Pancreas (tissue), 10 donors: ENCODE results near the gene NR2F1-AS1. TPM values are rescaled to one million over a fixed set of nuclear protein-coding genes. Genes with fewer than 3 reads are reported as not detected.

Source experiments
- ATAC-seq, 4 donors: fragments of 200-7000 bp; cut with Tn5 transposase; one replicate each; pipeline versions ENCODE4 v1.8.0 to v1.9.1; 2020; ENCODE audit warnings: mild to moderate bottlenecking in 4 of 4, moderate library complexity in 4 of 4
- DNase-seq, 6 donors: peaks; one replicate each; pipeline ENCODE4 v3.0.0-alpha.2; 2020
- FAIRE-seq: peaks from 2 replicates; lab custom pipeline; 2012; peaks lifted over from hg19 to GRCh38; lab: Jason Lieb, UNC
- H3K27ac ChIP-seq, 4 donors: fragments of 200-600 bp; sonication (generic); 1 replicate in 3 of 4; 2 replicates in 1 of 4; pipeline versions ENCODE4 v1.5.0 to v1.8.0; 2020
- H3K27me3 ChIP-seq, 4 donors: fragments of 200-600 bp; one replicate each; pipeline ENCODE4 v1.8.0; 2021
- H3K36me3 ChIP-seq, 3 donors: fragments of 200-600 bp; sonication (generic) in 1 of 3; one replicate each; pipeline versions ENCODE4 v1.5.0 to v1.8.0; 2020 to 2021
- H3K4me1 ChIP-seq, 3 donors: fragments of 200-600 bp; one replicate each; pipeline ENCODE4 v1.8.0; 2021
- H3K4me3 ChIP-seq, 4 donors: fragments of 200-600 bp; sonication (generic) in 2 of 4; one replicate each; pipeline versions ENCODE4 v1.5.0 to v1.8.0; 2020 to 2021
- H3K9me3 ChIP-seq, 4 donors: fragments of 200-600 bp; one replicate each; pipeline ENCODE4 v1.8.0; 2021
- CTCF ChIP-seq, 4 donors: fragments of 200-600 bp; sonication (generic) in 3 of 4; IDR thresholded peaks; one replicate each; pipeline versions ENCODE4 v1.5.0 to v1.8.0; 2021; ENCODE audit warnings: antibody characterized with exemption in 4 of 4
- WGBS, 2 donors: extraction: QIAGEN DNeasy Blood & Tissue Kit; methylation state at CpG; one replicate each; pipeline ENCODE4 v1.1.7; 2013; 5-methylcytosine and 5-hydroxymethylcytosine counted together
- intact Hi-C, 3 donors: fragments of 100-400 bp; cut with DNase I; formaldehyde crosslinking; loops; one replicate each; pipeline versions ENCODE4 v1.11.1 to v1.14.2; 2022
- polyA plus RNA-seq, 2 donors: library from polyadenylated mRNA; stranded (reverse); fragments of 200-250 nt; gene quantifications; one replicate each; pipeline ENCODE4 v1.2.3, GENCODE V29; 2013
- total RNA-seq, 6 donors: library from RNA; stranded (reverse); fragmentation: NEBNext Ultra II Directional in 4 of 6; extraction: Animal tissue kit (Norgen Biotek cat#: 25700) in 4 of 6; gene quantifications; one replicate each; pipeline versions ENCODE4 v1.2.1 to v1.2.4, GENCODE V29; 2021 to 2023
- donor health status: healthy with polysubstance abuse.
- donor health status: DM: no; HTN: no; CAD: no; lungs with moderate emphysema.
- donor health status: DM: no; HTN: no; CAD: no.
- donor health status: control.
- donor health status: control.
- donor health status: Bipolar disorder and iron deficiency.
- donor health status: DM: yes; HTN: yes; CAD: no.
- donor health status: DM: no; HTN: no; CAD: no.
- donor health status: DM: no; HTN: no; CAD: no.
- donor health status: DM: yes; HTN: yes; CAD: no.

Gene NR2F1-AS1
- total and polyA plus RNA-seq, 8 donors, result 0.65 to 4.4 (median 2.1) TPM

- no peaks in the 10 kb centered on the region for H3K27me3 ChIP-seq
- no peak for TF ChIP-seq CTCF (IDR thresholded peaks at IDR 0.05)
- WGBS, 2 donors, result 41 to 51% methylated on average over 3 of the region's 3 CpGs
- H3K36me3 ChIP-seq, result no peaks in the 10 kb centered on the region
- DNase-seq (no peak), ATAC-seq (peak in 1 of 4 donors; percentile 44), FAIRE-seq (no peak)
- no peaks in the 10 kb centered on the region for H3K4me1 ChIP-seq
- no peaks in the 10 kb centered on the region for H3K9me3 ChIP-seq
- H3K27ac ChIP-seq, result peak overlapping the region in 1 of 4 donors; percentile 52
- intact Hi-C loops, result no loop called here
- H3K4me3 ChIP-seq, result no peak overlapping the region
Measured at GRCh38 chr5:93423300-93423699, 157.7 kb downstream of the NR2F1-AS1 start.

- no peak for ATAC-seq
- TF ChIP-seq CTCF (IDR thresholded peaks at IDR 0.05), result no peak
- H3K27me3 ChIP-seq, result no peaks in the 10 kb centered on the region
- H3K4me3 ChIP-seq, result no peak overlapping the region
- no peak for FAIRE-seq
- peak overlapping the region in 1 of 4 donors; percentile 52 for H3K27ac ChIP-seq
- no peak for DNase-seq
- H3K36me3 ChIP-seq, result no peaks in the 10 kb centered on the region
- no peaks in the 10 kb centered on the region for H3K4me1 ChIP-seq
- intact Hi-C loops, result no loop called here
- WGBS, 2 donors, result 37 to 41% methylated on average over 5 of the region's 5 CpGs
- no peaks in the 10 kb centered on the region for H3K9me3 ChIP-seq
Measured at GRCh38 chr5:93422652-93423280, 158.3 kb downstream of the NR2F1-AS1 start.

- TF ChIP-seq CTCF (IDR thresholded peaks at IDR 0.05), result no peak
- H3K27ac ChIP-seq, result no peak overlapping the region
- intact Hi-C loops, result no loop called here
- FAIRE-seq (no peak), DNase-seq (no peak), ATAC-seq (no peak)
- H3K9me3 ChIP-seq, result no peaks in the 10 kb centered on the region
- no peaks in the 10 kb centered on the region for H3K27me3 ChIP-seq
- 53 to 56% methylated on average over 9 of the region's 9 CpGs for WGBS, 2 donors
- no peak overlapping the region for H3K4me3 ChIP-seq
- H3K36me3 ChIP-seq, result no peaks in the 10 kb centered on the region
- no peaks in the 10 kb centered on the region for H3K4me1 ChIP-seq
Measured at GRCh38 chr5:93421987-93422401, 159.0 kb downstream of the NR2F1-AS1 start.

GRCh38 chr5:93421468-93421867 is 159.6 kb downstream of the NR2F1-AS1 start:
- Histone ChIP-seq H3K4me1 (no peaks in the 10 kb centered on the region), H3K27me3 (no peaks in the 10 kb centered on the region), H3K9me3 (no peaks in the 10 kb centered on the region), H3K4me3 (no peak overlapping the region), H3K36me3 (no peaks in the 10 kb centered on the region), H3K27ac (no peak overlapping the region)
- DNase-seq (no peak), ATAC-seq (no peak), FAIRE-seq (no peak)
- TF ChIP-seq CTCF (IDR thresholded peaks at IDR 0.05), result no peak
- WGBS, 2 donors, result 70 to 78% methylated on average over 6 of the region's 6 CpGs
- intact Hi-C loops, result no loop called here

- FAIRE-seq (no peak), DNase-seq (no peak), ATAC-seq (no peak)
- H3K4me1 ChIP-seq, result no peaks in the 10 kb centered on the region
- no peaks in the 10 kb centered on the region for H3K36me3 ChIP-seq
- intact Hi-C loops, result no loop called here
- H3K27me3 ChIP-seq, result no peaks in the 10 kb centered on the region
- WGBS, 2 donors, result 87 to 89% methylated on average over 3 of the region's 3 CpGs
- H3K4me3 ChIP-seq, result no peak overlapping the region
- no peak overlapping the region for H3K27ac ChIP-seq
- TF ChIP-seq CTCF (IDR thresholded peaks at IDR 0.05), result no peak
- no peaks in the 10 kb centered on the region for H3K9me3 ChIP-seq
Measured at GRCh38 chr5:93417490-93417889, 163.5 kb downstream of the NR2F1-AS1 start.
